ENCODE data around the gene PGAM1.
A peak's percentile ranks its signal among the peaks of the same experiment; 100 is the strongest.

PGAM1 gene

DNA sequence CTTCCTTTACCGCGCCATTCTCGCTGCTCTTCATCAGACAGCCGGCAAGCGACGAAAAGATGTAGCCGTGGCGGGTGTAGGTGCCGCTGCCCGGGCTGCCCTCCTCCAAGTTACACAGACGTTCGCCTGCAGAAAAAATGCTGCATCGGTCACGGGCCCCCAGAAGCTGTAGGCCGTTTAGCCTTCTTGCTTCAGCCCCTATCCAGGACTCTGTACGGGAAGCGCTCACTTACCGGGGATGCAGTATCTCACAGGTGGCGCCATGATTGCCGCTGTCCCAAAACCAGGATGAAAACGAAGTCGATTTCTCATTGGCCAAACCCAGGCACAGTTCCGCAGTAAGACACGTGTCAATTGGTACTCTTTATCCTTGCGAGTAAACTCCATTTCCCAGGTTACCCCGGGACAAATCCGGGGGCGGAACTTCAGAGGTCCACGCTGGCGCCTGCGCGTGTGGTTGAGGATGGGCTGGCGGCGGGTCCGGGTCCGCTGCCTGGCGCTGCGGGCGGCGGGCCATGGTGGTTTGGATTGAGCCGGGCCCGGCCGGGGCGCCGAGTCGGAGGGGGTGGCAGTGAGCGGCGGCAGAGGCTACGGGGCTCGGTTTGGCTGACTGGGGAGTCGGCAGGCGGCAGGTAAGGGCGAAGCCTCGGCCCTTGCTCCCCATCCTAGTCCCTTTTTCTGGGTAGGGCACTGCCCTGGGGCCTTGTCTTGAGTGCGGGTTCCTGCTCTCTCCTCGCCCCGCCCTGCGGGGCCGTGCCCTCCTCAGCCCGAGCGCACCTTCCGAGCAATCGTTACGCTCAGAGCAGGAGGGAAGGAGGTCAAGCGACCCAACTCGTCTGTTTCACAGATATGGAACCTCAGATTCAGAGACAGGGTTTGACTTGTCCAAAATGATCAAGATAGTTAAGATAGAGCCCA lies 20.0 kb downstream of the PGAM1 start, which contains the start of the genes EXOSC1 and ZDHHC16:
EXOSC1 (minus strand) TSS at position 285 of the 918 bp plus-strand sequence; CDS start at position 264, 21 bp downstream.
ZDHHC16 (plus strand) TSS at position 454 of the 918 bp plus-strand sequence. CDS start 5,501 bp downstream, outside the sequence.
- TF ChIP-seq RAD21 (IDR thresholded peaks at IDR 0.05; ENCODE audit: low read depth), result no peak
- no peak for TF ChIP-seq CEBPB (IDR thresholded peaks at IDR 0.05)
- TF ChIP-seq ZBTB7A (IDR thresholded peaks at IDR 0.05; ENCODE audit: low read depth), result peak; percentile 90
- peak; percentile 33; the same call in 1 of the 2 replicates for TF ChIP-seq TCF12 (IDR thresholded peaks at IDR 0.05; ENCODE audit: low read depth)
- TF ChIP-seq, protein P1, sequence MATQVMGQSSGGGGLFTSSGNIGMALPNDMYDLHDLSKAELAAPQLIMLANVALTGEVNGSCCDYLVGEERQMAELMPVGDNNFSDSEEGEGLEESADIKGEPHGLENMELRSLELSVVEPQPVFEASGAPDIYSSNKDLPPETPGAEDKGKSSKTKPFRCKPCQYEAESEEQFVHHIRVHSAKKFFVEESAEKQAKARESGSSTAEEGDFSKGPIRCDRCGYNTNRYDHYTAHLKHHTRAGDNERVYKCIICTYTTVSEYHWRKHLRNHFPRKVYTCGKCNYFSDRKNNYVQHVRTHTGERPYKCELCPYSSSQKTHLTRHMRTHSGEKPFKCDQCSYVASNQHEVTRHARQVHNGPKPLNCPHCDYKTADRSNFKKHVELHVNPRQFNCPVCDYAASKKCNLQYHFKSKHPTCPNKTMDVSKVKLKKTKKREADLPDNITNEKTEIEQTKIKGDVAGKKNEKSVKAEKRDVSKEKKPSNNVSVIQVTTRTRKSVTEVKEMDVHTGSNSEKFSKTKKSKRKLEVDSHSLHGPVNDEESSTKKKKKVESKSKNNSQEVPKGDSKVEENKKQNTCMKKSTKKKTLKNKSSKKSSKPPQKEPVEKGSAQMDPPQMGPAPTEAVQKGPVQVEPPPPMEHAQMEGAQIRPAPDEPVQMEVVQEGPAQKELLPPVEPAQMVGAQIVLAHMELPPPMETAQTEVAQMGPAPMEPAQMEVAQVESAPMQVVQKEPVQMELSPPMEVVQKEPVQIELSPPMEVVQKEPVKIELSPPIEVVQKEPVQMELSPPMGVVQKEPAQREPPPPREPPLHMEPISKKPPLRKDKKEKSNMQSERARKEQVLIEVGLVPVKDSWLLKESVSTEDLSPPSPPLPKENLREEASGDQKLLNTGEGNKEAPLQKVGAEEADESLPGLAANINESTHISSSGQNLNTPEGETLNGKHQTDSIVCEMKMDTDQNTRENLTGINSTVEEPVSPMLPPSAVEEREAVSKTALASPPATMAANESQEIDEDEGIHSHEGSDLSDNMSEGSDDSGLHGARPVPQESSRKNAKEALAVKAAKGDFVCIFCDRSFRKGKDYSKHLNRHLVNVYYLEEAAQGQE (IDR thresholded peaks at IDR 0.05; ENCODE audit: low read depth), result no peak
- peak; percentile 97 for TF ChIP-seq EGR1 (IDR thresholded peaks at IDR 0.05)
- TF ChIP-seq TAF1 (IDR thresholded peaks at IDR 0.05; ENCODE audit: low read depth), result peak; percentile 83
- no peak for TF ChIP-seq NFIC (IDR thresholded peaks at IDR 0.05)
- TF ChIP-seq, protein P2, sequence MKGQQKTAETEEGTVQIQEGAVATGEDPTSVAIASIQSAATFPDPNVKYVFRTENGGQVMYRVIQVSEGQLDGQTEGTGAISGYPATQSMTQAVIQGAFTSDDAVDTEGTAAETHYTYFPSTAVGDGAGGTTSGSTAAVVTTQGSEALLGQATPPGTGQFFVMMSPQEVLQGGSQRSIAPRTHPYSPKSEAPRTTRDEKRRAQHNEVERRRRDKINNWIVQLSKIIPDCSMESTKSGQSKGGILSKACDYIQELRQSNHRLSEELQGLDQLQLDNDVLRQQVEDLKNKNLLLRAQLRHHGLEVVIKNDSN (IDR thresholded peaks at IDR 0.05), result peak; percentile 76
- TF ChIP-seq TEAD4 (IDR thresholded peaks at IDR 0.05), result peak; percentile 4; the same call in 1 of the 2 replicates
- TF ChIP-seq FOXM1 (IDR thresholded peaks at IDR 0.05; ENCODE audit: borderline replicate concordance, low read depth), result no peak
- TF ChIP-seq YY1 (IDR thresholded peaks at IDR 0.05; ENCODE audit: low read depth), result peak; percentile 97
- TF ChIP-seq EP300 (IDR thresholded peaks at IDR 0.05; ENCODE audit: borderline replicate concordance), result no peak

DNA sequence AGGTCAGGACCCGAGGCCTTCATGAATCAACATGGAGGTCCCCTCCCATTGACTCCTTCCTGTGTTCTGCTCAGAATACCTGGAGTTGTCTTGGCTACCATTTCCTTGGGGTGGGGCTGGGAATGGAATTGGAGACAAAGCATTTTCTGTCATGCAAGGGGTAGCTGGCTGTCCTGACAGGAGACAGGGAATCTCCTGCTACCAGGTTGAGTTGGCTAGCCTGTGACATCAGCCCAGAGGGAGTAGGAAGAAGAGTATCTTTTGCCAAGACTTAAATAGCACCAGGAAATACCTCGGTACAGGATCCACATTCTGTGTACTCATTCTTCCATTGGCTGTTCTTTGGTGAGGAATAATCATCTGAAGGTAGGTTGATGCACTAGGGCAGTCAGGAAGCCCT lies 24.8 kb downstream of the PGAM1 start:
- TF ChIP-seq, protein P1 (IDR thresholded peaks at IDR 0.05; ENCODE audit: low read depth), result no peak
- TF ChIP-seq EGR1 (IDR thresholded peaks at IDR 0.05) (no peak), TCF12 (IDR thresholded peaks at IDR 0.05; ENCODE audit: low read depth) (no peak), NFIC (IDR thresholded peaks at IDR 0.05) (no peak), EP300 (IDR thresholded peaks at IDR 0.05; ENCODE audit: borderline replicate concordance) (no peak), ZBTB7A (IDR thresholded peaks at IDR 0.05; ENCODE audit: low read depth) (no peak)
- TF ChIP-seq, protein P2 (IDR thresholded peaks at IDR 0.05), result no peak
- TF ChIP-seq, protein P3, sequence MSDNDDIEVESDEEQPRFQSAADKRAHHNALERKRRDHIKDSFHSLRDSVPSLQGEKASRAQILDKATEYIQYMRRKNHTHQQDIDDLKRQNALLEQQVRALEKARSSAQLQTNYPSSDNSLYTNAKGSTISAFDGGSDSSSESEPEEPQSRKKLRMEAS (IDR thresholded peaks at IDR 0.05), result no peak

DNA sequence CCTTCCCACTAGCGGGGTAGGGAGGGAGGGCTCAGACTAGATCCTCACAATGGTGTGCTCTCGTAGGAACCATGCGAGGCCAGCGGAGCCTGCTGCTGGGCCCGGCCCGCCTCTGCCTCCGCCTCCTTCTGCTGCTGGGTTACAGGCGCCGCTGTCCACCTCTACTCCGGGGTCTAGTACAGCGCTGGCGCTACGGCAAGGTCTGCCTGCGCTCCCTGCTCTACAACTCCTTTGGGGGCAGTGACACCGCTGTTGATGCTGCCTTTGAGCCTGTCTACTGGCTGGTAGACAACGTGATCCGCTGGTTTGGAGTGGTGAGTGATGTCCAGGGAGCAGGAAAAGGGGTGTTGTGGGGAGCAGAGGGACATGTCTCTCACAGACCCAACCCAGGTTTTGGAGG lies 25.6 kb downstream of the PGAM1 start:
- TF ChIP-seq ZBTB7A (IDR thresholded peaks at IDR 0.05; ENCODE audit: low read depth), result no peak
- TF ChIP-seq, protein P1 (IDR thresholded peaks at IDR 0.05; ENCODE audit: low read depth), result no peak
- TF ChIP-seq EGR1 (IDR thresholded peaks at IDR 0.05), result no peak
- no peak for TF ChIP-seq YY1 (IDR thresholded peaks at IDR 0.05; ENCODE audit: low read depth)

DNA sequence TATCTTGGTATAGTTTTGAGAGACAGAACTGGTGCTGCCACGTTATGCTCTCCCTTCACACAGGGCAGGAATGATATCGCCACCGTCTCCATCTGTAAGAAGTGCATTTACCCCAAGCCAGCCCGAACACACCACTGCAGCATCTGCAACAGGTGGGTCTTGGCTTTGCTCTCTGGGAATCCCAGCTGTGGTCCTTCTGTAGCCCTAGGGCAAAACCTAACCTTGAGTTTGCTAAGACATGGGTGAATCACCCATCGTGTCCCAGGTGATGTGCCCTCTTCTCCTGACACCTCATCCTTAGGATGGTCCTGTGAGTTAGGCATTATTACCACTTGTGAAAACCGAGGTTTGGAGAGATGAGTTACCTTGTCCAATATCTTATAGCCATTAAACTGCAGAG lies 26.4 kb downstream of the PGAM1 start:
- TF ChIP-seq, protein P2 (IDR thresholded peaks at IDR 0.05), result no peak
- TF ChIP-seq RAD21 (IDR thresholded peaks at IDR 0.05; ENCODE audit: low read depth), result no peak
- TF ChIP-seq CEBPB (IDR thresholded peaks at IDR 0.05), result no peak
- no peak for TF ChIP-seq TAF1 (IDR thresholded peaks at IDR 0.05; ENCODE audit: low read depth)
- no peak for TF ChIP-seq EGR1 (IDR thresholded peaks at IDR 0.05)
- no peak for TF ChIP-seq TCF12 (IDR thresholded peaks at IDR 0.05; ENCODE audit: low read depth)
- TF ChIP-seq ZBTB7A (IDR thresholded peaks at IDR 0.05; ENCODE audit: low read depth), result no peak
- TF ChIP-seq, protein P1 (IDR thresholded peaks at IDR 0.05; ENCODE audit: low read depth), result no peak
- TF ChIP-seq NFIC (IDR thresholded peaks at IDR 0.05), result no peak
- no peak for TF ChIP-seq EP300 (IDR thresholded peaks at IDR 0.05; ENCODE audit: borderline replicate concordance)
- TF ChIP-seq TEAD4 (IDR thresholded peaks at IDR 0.05), result no peak
- no peak for TF ChIP-seq YY1 (IDR thresholded peaks at IDR 0.05; ENCODE audit: low read depth)
- TF ChIP-seq, protein P3 (IDR thresholded peaks at IDR 0.05), result no peak
